ENCODE results near the gene MSS51. TPM values are rescaled to one million over a fixed set of nuclear protein-coding genes. Genes with fewer than 3 reads are reported as not detected.
"Not testable (repeated sequence)": the region's sequence is repeated elsewhere in the genome, so short reads cannot be mapped to it uniquely, and the experiment has no call there.

Gene MSS51
- total RNA-seq, 1 donor from 2014 or later: 3.3 TPM

DNA sequence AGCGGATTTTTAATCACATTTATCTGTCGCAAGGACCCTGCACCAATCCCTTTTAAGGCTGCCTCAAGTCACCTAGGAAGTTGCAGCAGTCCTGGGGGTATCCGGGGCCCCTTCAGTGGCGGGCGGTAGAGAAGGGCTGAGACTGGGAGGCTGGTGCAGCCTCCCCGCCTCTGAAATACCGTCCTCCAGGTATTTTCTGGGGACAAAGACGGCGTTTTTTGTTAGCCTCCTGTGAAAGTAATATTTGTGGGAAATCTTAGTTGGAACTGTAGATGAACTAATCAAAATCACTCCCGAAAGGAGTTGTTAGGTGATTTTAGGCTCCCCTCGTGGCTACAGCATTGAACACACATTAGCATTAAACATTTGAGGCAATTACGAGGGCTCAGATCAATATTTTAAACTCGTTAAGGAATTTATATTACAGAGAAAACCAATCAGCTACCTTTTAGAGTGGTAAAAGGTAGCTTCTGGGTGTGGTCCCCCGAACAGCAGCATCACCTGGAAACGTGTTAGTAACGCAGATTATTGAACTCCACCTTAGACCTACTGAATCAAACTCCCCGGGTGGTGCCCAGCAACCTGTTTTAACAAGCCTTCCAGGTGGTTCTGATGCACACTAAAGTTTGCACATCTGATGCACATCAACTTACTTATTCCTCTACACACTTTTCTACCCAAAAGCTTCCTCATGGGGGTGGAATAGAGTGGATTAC is 19.0 kb downstream of the MSS51 start:
- intact Hi-C loops (cut with micrococcal nuclease): loop anchor here (1.0 to 5.0 kb wide), 4 partner anchors 52 to 213 kb away; no protein-coding TSS in a partner anchor

DNA sequence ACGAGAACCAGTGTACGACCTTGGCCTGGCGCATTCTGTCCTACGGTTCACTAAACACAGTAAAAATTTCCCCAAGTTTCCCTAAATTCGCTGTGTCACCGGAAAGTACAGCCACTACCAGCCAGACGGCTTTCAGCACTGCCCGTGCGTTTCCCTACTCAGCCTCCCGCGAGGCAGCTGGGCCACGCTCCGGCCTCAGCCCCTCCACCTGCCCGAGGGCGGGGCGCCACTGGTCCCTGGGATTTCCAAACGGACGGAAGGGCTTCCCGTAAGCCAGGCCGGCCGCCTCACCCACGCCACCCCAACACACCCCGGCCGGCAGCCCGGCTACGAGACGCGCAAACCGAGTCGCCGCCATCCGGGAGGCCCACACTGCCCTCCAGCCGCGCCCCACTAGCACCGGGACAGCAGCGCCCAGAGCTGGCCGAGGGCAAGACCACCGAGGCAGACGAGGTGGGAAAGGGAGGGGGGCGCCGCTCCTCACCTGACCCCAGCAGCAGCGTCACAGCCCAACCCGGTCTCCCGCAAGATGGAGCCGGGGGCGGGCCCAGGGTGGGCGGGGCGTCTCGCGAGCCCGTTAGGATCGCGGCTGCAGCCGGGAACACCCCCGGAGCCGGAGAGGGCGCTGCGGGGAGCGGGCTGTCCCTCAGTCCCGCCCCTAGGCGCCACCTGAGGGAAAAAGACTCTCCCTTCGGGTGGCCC is 19.7 kb downstream of the MSS51 start, which contains the start of gene ANXA7:
Gene ANXA7, minus strand, starts transcription at position 531 of the 702 bp plus-strand sequence. CDS start 13,202 bp downstream, outside the sequence.
- intact Hi-C loops (cut with micrococcal nuclease): loop anchor here (1.0 to 5.0 kb wide), 5 partner anchors 51 to 214 kb away; no protein-coding TSS in a partner anchor

GRCh38 chr10:73413108-73413527 is 20.2 kb downstream of the MSS51 start:
- intact Hi-C loops (cut with micrococcal nuclease): loop anchor here (1.0 to 5.0 kb wide), 3 partner anchors 69 to 214 kb away; no protein-coding TSS in a partner anchor

DNA sequence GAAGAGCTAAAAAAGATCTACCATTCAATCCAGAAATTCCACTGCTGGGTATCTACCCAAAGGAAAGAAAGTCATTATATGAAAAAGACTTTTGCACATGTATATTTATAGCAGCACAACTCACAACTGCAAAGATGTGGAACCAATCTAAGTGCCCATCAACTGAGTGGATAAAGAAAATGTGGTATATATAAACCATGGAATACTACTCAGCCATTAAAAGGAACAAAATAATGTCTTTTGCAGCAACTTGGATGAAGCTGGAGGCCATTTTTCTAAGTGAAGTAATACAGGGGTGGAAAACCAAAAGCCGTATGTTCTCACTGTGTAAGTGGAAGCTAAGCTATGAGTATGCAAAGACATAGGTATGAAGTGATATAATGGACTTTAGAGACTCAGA is 22.5 kb downstream of the MSS51 start:
- intact Hi-C loops (cut with micrococcal nuclease): loop anchor here (5.0 kb wide), 2 partner anchors 71 to 216 kb away; no protein-coding TSS in a partner anchor

GRCh38 chr10:73408978-73409521 is 24.3 kb downstream of the MSS51 start:
- intact Hi-C loops (cut with micrococcal nuclease): no loop called here

DNA sequence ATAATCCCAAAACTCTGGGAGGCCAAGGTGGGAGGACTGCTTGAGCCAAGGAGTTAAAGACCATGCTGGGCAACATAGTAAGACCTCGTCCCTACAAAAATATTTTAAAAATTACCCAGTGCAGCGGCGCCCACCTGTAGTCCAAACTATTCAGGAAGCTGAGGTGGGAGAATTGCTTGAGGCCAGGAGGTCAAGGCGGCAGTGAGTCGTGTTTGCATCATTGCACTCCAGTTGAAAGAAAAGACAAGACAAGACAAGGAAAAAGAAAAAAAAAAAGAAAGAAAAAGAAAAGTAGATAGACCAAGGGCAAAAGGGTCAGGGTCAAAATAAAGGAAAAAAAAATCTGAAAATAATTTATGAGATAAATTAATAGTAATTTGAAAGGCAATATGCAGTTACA is 25.3 kb downstream of the MSS51 start:
- intact Hi-C loops (cut with micrococcal nuclease): no loop called here

DNA sequence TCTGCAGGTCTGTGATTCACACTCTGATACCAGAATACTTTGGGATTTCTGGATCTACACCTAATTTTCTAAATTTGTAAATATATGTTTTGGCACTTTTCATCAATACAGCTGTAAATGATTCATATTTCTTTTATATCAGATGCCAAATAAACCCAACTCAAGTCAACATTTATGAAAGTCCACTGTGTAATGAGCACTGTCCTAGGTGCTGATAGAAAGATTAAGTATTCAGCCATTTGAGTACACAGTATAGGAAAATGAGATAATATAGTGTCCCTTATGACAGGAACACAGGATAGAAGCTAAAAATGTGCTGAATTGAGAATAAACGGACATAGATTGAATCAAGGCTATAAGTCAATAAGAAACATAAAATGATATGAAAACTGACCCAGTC is 25.9 kb downstream of the MSS51 start:
- intact Hi-C loops (cut with micrococcal nuclease): no loop called here

GRCh38 chr10:73406846-73407245 is 26.5 kb downstream of the MSS51 start:
- intact Hi-C loops (cut with micrococcal nuclease): no loop called here

DNA sequence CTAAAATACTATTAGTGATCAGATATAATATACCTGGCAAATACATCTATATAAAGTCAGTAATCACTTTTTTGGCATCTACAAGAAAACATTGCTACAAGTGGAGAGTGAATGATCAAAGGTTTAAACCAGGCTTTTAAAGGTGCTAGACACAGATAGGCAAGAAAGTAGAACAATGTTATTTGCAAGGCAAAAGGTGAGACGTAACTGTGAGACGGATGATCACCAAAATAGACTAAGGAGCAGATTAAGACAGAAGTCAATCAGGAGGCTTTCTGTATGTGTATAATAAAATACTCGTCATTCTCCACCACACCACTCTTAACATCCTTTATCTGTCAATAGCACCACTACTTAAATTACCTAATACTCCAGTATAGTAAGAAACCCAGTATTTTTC is 27.8 kb downstream of the MSS51 start:
- intact Hi-C loops (cut with micrococcal nuclease): no loop called here

- intact Hi-C loops (cut with micrococcal nuclease): no loop called here
These were observed 28.7 kb downstream of the MSS51 start for GRCh38 chr10:73404690-73405089.

DNA sequence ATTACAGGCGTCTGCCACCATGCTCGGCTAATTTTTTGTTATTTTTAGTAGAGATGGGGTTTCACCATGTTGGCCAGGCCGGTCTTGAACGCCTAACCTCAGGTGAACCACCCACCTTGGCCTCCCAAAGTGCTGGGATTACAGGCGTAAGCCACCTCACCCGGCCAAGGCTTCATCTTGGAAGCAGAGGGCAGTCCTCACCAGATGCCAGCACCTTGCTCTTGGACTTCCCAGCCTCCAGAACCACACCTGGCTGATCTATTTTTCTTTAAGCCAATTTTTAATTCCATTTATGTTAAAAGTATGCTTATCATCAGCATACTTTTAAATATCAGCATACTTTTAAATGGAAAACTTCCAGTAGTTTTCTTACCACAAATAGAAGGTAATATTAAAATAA is 31.7 kb downstream of the MSS51 start:
- intact Hi-C loops (cut with micrococcal nuclease): no loop called here

DNA sequence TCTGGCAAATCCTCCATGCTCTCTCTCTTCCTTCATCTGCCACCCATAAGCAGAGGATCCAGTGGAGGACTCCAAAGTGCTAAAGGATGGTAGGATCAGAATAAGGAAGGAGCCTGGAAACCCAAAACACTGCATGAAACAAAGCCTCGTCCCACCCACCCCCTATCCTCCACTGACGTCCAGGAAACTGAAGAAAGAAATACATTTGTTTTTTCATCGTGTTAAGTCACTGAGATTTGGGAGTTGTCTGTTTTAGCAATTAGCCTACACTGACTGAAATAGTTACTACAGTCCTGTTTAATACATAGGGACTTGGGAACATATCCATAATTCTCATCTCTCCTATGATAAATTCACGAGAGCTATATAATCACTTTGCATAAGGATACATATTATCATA is 34.3 kb downstream of the MSS51 start:
- intact Hi-C loops (cut with micrococcal nuclease): no loop called here

DNA sequence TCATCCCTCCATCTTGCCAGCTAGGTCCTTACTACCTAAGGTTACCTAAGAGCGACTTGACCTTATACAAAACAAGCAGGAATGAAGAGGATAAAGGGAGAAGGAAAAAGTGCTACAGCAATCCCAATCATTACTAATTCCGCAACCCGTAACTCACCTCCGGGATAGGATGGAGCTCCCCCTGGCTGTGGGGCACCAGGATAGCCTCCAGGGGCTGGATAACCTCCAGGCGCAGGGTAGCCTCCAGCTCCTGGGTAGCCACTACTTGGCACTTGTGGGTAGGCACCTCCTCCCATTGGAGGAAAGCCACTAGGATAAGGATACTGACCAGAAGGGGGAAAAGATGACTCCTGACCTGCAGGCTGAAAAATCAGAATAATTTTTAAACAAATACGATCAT is 35.3 kb downstream of the MSS51 start:
- intact Hi-C loops (cut with micrococcal nuclease): no loop called here

- intact Hi-C loops (cut with micrococcal nuclease): not testable (repeated sequence)
These were observed 39.0 kb downstream of the MSS51 start for GRCh38 chr10:73394325-73394724.

DNA sequence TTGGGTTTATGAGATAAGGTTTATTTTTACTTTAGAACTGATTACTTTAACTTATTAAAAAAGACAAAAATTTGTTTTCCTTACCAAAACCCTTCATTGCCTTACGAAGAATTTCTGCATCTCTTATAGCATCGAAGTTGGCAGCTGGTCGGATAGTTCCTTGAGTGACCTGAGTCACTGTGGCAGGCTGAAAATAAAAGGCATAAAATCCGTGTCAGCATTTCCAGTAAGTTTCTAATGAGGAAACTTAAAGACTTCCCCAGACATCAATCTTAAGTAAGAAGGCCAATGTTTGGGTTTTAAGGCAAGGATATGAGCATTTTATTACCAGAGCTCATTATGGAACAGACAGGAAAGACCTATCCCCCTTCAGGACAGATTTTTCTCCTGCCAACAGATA is 45.1 kb downstream of the MSS51 start:
- intact Hi-C loops (cut with micrococcal nuclease): no loop called here

DNA sequence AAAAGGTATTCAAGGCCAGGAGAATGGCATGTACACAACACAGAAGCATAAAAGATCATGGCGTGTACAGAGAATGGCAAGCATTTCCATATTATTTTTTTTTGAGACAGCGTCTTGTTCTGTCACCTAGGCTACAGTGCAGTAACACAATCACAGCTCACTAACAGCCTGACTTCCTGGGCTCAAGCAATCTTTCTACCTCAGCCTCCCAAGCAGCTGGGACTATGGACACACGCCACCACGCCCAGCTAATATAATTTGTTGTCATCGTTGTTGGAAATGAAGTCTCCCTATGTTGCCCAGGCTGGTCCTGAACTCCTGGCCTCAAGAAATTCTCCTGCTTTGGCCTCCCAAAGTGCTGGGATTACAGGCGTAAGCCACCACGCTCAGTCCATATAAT is 46.8 kb downstream of the MSS51 start:
- intact Hi-C loops (cut with micrococcal nuclease): no loop called here

GRCh38 chr10:73379064-73379748 is 54.2 kb downstream of the MSS51 start:
- intact Hi-C loops (cut with micrococcal nuclease): no loop called here

DNA sequence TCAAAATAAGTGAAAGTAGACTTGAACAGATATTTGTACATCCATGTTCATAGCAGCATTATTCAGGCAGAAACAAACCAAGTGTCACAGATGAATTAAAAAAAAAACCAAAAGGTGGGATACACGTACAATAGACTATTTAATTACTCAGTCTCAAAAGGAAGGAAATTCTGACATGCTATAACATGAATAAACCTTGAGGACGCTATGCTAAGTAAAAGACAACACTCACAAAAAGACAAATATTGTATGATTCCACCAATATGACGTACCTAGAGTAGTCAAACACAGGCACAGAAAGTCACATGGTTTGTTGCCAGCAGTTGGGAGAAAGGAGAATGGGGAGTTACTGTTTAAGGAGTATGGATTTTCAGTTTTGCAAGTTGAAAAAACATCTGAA is 56.7 kb downstream of the MSS51 start:
- intact Hi-C loops (cut with micrococcal nuclease): no loop called here
